HG03378 (cell line): ENCODE results near the gene BSND.
"Not testable (repeated sequence)": the region's sequence is repeated elsewhere in the genome, so short reads cannot be mapped to it uniquely, and the experiment has no call there.

ENCODE experiments used
- ATAC-seq: cut with Tn5 transposase; IDR thresholded peaks from one replicate; pipeline ENCODE4 v1.9.1; 2021; ENCODE audit warnings: mild to moderate bottlenecking, moderate library complexity; ENCODE audit not compliant: unreplicated experiment

Gene BSND

DNA sequence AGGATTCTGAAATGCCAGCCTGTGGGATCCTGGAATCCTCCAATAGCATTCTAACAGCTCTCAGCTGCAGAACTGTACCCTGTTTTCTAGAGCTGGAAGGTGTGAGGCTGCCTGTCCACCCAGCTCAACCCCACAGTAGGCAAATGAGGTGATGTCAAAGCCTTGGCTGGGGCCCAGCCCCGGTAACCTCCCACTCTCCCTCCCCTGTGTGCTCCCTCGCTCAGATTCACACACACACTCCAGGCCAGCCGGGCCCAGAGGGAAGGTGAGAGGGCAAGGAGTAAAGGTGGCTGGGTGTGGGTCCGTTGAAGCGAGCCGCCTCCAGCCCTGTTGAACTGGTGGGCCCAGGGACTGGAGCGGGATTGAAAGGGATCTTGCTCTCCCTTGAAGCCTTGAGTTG is at the start of gene BSND:
TSS of gene BSND (plus strand) at position 257 of the 400 bp plus-strand sequence. CDS start 254 bp downstream, outside the sequence.
- no peak for ATAC-seq

DNA sequence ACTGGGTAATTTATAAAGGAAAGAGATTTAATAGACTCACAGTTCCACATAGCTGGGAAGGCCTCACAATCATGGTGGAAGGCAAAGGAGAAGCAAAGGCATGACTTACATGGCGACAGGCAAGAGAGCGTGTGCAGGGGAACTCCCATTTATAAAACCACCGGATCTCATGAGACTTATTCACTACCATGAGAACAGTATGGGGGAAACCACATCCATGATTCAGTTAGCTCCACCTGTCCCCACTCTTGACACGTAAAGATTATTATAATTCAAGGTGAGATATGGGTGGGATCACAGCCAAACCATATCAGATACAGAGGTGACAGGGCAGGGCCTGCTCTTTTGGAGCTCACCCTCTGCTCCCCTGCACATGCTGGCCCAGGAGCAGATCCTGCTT is 49.7 kb upstream of the BSND start:
- no peak for ATAC-seq

DNA sequence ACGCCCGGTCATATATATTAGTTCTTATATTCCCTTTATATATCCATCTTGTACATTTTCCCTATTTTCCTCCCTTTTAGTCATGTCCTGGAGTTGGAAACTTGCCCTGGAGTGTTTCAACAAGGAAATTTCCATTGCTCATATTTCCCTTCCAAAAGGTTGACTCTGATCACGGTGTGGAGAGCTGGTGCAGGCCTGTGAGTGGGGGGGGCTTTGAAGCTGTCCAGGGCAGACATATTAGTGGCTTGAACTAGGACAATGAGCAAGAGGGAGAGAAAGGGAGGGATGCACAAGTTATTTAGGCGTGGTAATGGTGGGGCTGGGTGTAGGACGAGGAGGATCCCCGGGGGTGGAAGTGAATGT is 48.7 kb upstream of the BSND start:
- no peak for ATAC-seq

DNA sequence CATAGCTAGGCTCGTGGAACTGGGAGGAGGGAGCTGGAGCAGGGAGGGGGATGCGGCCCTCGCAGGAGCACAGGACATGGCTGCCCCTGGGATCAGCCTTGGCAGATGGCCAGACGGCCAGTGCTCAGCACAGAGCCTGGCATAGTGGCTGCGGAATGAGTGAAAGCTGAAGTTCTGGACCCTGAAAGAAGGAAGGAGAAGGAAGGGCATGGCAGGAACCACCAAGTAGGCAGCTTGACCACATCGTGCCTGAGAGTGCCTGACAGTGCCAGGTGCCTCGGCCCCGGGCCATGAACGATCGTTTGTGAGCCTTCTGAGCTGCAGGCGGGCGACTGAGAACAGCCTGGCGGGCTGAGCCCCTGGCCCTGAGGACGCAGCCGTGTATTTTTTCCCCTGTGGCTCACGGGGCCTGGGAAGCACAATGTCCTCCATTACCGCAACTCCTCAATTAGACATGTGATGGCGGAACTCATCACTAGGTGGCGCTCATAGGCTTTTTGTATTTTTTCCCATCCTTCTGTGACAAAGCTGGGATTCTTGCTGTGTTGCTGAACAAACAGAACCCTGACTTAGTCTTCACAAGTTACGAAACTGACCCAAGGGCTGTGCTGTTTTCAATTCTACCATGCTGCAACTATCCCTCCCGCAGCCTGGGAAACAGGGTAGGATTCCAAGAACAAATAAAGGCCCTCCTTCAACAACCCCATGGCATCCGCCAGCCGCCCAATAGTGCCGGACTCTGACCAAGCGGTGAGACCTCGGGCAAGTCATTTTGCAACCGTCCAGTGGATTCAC is 48.2 kb upstream of the BSND start:
- ATAC-seq = no peak

DNA sequence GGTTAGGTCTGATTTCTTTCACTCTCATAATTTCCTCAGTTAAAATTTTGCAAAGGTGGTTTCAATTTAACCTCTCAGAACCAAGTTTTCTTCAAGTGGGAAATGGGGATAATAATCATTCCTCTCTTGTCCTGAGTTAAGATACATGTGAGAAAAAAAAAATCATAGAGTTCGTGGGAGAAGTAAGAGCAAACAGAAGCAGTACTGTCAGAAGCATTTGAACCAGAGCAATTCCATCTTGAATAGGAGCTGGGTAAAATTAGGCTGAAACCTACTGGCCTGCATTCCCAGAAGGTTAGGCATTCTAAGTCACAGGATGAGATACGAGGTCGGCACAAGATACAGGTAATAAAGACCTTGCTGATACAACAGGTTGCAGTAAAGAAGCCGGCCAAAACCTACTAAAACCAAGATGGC is 46.9 kb upstream of the BSND start:
- ATAC-seq = no peak

DNA sequence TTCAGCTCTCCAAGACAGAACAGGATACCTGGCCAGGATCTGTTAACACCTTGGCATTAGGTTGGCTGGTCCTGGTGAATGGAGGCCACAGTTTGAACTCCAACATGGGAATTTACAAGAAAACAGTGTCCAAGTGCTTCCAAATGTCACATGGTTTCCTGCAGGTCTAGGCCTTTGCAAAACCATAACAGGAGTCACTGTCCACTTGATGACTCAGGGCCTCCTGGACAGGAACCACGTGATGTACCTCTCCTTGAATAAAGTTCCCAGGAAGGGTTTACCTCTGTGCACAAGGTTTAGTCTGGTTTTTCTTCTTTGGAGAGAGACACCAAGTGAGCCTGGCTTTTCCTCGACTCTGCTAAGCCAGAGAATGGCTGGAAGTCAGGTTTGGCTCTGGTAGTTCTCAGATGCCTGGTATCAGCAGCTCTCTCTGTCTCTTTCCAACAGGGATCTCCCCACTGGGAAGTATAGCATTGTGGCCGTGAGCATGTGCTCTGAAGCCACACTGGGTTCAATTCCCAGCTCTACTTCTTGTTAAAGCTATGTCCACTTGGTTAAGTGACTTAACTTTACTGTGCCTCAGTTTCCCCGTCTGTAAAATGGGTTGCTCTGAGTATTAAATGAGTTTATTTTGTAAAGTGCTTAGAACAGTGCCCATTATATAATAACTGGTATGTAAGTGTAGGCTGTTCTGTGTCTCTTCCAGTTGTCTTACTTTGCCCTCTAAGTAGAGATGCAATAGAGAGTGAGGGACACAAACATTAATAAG is 45.6 kb upstream of the BSND start:
- ATAC-seq = no peak

DNA sequence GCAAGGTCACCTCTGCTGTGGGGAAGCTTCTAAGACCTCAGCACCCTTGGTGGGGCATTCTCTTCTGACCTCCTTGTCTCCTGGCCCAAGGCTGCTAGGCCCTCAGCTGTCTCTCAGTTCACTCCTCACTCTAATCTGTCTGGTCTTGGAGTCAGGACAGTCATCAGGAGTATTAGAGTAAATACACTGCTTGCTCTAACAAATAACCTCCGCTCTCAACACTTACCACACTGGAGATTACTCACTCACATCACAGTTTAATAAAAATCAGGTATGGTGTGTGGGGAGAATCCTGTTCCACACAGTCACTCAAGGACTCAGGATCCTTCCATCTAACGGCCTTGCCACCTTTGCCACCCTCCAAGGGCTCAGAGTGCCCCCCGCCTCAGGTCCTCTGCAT is 44.9 kb upstream of the BSND start:
- no peak for ATAC-seq

DNA sequence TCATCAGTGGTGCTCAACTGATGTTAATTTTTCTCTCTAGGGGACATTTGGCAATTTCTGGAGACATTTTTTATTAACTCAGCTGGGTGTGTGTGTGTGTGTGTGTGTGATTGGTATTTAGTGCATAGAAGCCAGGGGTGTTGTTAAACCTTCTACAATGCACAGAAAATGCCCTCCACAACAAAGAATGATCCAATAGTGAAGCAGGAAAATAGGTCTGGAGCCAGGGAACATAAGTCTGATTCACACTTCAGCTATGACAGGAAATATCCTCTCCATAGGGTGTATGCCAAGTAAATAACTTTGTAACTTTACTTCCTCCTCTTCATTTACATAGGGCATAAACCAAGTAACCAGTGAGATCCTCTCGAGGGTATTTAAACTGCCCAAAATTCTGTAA is 43.4 kb upstream of the BSND start:
- ATAC-seq = no peak

DNA sequence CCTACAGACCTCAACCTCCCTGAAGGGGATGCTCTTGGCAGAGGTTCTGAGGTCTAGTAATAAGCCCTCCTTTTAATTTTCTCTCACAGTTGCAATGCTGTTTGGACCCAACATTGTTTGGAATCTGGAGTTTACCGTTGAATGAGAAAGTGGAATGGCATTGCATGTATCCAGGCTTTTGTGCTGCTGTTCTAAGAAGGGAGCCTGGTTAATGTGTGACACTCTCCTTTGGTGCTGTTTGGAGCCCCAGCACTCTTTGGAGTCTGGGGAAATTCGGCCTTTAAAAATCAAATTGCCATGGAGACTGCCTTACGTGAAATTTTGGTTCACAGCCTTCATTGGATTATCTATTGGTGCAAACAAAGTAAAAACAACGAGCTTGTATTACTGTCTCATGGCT is 42.0 kb upstream of the BSND start:
- no peak for ATAC-seq

DNA sequence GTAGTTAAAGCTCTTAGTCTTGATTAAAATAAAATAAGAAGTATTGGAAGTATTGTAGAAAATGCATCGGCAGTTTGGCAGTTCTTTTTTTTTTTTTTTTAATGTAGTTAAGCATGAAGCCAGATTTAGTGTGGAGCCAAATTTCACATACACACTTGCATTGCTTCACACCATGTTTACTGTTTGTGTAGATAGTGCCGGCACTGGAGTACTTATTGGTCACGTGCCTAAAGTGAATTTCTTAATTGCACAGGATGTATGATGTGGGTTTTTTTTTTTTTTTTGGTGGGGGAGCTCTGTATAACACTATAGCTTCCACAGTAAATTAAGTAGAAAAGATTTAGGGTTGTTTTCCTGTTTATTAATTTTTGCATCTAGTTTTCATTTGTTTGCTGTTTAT is 39.5 kb upstream of the BSND start:
- no peak for ATAC-seq

DNA sequence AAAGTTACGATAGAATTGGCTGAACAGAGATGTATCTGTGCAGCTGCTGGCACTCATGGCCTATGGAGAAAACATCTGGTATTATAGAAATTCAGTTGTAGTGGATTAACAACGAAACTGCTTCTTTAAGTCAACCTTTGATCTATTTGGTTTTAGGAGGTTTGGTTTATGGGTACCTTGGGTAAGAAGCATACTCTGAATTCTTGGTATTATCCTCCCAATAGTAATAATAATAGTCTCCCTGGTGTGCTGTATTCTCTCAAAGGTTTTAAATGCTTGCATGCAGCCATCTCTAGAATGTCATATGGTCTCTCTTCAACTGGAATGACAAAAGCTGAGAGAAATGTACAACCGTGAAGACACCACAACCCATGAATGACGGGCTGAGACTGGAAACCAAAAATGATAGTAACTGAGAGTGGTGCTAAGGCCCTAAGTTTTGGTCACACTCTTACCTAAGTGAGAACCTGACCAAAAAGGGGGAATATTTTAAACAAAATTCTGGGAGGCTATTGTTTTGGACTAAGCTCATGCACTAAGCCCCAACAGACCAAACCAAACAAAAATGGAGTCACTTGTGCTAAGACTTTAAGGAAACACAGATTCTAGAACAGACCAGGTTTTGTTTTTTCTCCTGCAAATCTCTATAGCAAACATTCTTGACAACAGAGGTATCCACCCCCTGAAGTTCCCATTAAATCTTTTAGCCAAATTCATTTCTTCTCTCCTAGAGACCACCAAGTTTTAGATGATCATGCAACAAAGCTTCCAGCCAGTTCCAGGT is 35.9 kb upstream of the BSND start:
- ATAC-seq = no peak

DNA sequence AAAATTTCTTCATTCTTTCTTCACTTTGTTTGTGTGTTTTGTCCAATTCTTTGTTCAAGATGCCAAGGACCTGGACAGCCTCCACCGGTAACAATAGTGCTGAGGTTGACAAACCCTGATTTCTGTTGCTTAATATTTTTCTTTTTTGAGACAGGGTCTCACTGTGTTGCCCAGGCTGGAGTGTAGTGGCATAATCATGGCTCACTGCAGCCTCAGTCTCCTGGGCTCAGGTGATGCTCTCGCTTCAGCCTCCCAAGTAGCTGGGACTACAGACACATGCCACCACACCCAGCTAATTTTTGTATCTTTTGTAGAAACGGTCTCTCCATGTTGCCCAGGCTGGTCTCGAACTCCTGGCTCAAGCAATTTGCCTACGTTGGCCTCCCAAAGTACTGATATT is 34.9 kb upstream of the BSND start:
- ATAC-seq = not testable (repeated sequence)

DNA sequence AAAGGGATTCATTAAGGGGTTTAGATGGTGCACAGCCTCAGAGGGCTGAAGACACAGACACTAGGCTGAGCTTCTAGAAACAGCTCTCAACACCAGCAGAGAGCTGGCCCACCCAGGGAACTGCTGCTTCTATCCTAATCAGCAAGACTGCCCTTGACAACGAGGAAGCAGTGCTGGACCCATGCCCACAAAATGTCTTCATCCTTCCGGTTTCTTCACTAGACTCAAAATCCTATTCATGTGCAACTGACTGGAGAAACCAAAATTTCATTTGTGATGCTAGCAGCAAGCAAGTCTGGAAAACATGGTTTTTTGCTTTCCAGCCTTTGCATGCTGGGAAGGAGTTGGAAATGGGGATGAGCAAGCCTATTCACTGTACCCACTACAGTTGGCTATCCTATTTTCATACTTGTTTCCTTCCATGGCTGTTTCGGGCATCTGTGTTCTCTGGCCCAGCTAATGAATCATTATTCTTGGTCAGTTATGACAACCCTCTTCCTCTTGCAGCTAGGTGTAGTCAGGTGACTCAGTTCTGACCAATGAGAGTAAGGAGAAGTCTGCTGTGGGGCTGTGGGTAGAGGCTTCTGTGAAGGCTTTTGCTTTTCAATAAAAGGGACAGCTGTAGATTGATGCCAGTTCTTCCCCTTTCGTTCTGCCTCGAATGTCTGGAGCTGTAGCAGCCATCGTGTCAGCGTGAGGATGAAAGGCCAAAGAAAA is 33.0 kb upstream of the BSND start:
- ATAC-seq = peak; percentile 97

DNA sequence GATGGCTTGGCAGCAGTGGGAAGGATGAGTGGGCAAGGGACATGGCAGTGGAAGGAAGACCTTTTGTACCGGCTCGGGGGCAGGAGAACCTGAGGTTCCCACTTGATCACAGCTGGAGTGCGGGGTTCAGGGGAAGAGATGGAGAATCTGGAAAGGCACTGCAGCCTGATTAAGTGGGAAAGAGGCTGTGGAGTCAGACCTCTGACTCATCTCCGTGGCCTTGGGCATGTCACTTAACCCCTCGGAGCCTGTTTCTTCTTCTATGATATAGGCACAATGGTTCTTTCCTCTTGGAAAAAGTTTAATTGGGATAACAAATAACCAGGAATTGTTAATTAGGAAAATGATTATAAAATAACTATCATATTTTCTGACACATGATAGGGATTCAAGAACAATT is 31.4 kb upstream of the BSND start:
- no peak for ATAC-seq

DNA sequence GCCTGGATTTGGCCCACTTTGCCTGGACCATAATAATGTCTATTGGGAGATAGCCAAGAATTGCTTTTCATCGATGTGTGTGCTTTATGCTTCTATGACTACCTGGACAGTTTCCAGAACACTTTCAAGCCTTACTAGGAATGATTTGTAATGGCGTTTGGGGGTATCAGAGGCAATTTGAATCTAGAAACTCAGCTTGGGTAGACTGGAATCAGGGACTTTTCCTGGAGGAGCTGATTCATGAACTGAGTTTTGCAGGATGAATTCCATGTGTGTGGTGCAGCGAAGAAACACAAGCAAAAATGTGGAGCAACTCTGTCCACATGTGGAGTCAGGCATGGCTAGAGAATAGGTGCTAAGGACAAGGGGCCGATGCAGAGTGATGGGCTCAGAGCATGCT is 30.2 kb upstream of the BSND start:
- no peak for ATAC-seq

DNA sequence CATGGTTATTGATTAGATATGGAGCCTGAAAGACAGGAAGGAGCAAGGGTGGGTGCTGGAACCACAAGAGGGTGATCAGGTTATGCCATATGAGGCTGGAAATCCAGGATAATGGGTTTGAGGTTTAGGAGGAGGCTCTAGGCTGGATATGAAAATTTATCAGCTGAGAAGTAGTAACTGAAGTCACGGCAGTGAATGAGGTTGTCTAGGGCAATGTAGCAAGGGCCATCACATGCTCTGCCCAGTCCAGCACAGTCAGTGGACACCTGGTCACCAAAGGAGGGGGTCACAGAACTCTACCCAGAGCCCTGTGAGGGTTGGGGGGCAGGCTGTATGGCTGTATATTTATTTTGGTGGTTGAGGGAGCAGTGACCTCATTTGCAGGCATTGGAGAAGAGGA is 28.9 kb upstream of the BSND start:
- no peak for ATAC-seq

DNA sequence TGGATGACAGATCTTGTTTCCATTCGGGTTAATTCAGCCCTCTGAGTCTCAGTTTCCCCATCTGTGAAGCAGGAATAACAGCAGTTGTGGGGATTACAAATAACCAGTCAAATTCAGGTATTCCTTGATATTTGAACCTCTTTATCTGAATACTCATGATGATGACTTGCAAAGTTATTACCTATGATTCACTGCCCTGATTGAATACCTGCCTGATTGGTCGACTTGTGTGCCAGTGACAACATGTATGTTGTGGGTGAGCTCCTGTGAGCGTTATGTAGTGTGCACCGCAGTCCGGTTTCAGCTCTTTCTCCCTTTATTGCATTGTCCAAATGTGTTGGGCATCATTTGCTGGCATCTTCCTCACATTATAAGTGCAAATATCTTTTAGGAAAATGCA is 27.8 kb upstream of the BSND start:
- ATAC-seq = no peak

DNA sequence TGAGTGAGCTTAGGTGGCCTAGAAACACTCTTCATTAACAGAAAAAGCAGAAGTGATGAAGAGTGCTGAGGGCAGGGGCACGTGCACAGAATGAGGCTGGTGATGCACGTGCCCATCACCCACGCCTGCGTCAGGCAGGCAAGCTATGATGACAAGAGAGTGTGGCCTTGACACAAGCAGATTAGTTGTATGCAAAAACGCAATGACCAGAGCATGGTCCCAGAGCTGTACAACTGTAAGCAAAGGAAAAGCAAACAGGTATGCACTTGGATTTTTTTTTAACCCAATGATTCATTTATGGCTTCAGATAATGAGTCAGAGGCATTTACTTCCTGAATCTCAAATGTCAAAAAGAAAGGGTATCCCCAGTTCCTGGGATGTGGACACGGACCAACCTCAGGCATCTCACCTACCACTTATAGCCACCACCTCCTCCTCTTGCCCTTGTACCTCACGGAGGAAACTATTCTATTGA is 27.4 kb upstream of the BSND start:
- ATAC-seq = peak; percentile 89

DNA sequence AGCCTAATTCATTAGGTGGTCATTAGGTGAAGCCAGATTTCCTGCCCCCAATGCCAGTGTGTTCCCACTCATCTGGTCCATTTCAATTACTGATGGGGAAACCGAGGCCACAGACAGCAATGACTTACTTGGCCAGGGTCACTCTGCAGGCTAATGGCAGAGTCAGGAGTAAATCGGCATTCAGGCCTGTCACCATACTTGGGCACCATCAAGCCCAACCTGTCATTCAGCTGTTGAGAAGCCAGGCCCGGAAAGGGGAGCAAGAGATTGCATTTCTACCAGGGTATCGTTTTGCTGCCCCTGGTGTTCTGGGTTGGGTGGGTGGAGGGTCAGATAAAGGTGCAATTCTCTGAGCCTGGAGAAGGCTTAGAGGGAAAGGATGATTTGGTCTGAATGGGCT is 26.3 kb upstream of the BSND start:
- ATAC-seq = no peak

DNA sequence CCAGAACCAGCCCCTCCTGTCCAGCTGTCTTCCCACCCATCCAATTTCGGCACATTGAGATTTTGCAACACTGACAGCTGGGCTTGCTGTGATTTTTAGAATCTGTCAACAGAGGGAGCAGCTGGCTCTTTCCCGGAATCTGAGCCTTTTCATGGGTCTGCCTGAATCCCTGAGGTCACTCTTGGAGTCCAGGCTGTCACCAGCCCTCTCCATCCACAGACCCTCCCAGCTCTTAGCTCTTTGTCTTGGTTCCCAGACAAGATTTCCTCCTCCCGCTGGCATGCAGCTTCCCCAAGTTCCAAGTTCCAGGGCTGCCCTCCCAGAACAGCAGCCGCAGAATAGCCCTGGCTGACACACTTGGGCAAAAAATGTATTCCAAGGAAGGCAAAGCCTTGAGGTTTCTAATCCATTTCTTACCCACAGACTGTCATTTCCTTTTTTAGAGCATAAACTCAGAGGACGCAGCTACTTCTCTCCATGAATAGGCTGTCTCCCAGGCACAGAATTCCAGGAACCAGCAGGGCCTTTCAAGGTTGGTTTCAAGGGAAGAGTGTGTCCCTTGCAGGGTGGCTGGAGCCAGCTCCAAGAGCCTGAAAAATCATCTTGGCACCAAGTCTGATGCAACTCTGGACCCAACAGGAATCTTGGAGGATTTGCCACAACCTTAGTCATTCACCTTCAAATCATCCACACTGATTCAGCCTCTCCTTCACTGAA is 25.4 kb upstream of the BSND start:
- ATAC-seq = no peak
